ENCODE data around the gene ZNF324. TPM values are rescaled to one million over a fixed set of nuclear protein-coding genes. Genes with fewer than 3 reads are reported as not detected.

Gene ZNF324
- total and polyA plus RNA-seq, 8 donors = 7.1 to 10.1 (median 8.6) TPM

DNA sequence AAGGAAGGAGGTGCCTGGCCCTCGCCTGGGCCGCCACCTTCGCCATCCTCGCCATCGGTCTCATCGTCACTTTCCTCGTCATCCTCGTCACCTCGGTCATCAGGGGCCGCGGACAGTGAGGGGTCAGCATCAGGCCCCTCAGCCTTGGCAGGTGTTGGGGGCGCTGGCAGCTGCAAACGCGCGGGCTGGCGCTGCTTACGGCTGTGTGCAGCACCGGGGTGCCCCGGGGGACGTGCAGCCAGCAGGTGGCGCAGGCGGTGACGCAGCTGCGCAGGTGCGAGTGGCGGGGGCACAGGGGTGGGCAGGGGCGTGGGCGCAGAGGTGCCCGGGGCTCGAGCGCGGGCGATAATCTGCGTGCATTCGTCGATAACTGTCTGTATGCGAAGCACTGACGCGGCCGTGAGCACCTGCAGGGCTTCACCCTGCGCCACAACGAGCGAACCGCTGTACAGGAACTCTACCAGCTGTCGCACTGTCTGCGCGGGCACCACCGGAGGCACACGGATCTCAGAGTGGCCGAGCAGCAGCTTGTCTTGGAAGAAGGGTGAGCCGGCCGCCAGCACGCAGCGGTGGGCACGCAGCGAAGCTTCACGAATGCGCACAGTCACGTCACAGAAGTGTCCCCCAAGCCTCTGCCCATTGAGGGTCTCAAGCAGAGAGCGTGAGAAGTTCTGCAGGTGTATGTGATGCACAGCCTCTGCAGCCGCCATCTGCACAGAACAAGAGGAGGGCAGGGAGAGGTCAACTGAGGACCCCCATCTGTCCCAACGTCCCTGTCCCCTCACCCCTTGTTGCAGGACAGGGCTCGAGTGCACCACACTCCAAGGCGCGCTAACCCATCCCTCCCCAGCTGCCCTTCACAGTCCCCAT is 50.3 kb downstream of the ZNF324 start:
- peaks cover 0 to 25% of the 10 kb centered on the region in 2 donors for H3K36me3 ChIP-seq
- intact Hi-C loops (cut with DNase I) = no loop called here
- no peak overlapping the region for H3K27ac ChIP-seq

DNA sequence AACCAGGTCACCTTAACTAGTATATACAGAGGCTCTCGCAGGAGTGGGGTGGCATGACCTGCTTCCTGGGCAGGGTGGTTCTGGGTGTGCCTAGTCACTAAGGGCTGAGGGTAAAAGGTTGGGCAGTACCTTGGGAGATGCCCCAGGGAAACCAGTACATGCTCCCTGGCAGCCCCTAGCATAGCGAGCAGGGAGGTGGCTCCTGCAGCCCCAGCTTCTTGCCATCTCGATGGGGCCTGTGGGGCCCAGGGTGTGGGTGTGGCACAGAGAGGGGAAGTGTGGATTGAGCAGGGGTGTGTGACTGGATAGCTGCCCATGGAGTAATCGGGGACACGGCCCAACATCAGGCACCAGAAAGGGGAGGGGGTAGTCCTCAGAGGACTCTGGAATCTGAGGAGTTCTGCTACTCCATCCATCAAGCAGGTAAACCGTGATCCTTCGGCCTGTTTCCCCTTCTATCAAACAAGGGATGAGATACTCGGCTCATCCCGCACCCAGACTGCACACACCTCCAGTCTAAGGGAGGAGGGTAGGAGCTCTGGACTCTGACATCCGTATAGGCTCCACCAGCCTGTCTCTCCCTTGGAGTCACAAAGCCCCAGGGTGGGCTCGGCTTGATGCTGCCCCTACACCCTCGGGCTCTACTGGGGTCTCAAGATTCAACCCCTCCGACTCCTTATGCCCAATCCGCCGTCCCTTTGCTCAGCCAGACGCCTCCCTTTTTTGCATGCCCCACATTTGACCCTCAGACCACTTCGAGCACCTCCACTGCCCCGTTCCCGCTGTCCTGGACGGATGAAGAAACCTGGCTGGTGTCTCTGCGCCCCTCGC is 51.6 kb downstream of the ZNF324 start:
- TF ChIP-seq, protein P1, sequence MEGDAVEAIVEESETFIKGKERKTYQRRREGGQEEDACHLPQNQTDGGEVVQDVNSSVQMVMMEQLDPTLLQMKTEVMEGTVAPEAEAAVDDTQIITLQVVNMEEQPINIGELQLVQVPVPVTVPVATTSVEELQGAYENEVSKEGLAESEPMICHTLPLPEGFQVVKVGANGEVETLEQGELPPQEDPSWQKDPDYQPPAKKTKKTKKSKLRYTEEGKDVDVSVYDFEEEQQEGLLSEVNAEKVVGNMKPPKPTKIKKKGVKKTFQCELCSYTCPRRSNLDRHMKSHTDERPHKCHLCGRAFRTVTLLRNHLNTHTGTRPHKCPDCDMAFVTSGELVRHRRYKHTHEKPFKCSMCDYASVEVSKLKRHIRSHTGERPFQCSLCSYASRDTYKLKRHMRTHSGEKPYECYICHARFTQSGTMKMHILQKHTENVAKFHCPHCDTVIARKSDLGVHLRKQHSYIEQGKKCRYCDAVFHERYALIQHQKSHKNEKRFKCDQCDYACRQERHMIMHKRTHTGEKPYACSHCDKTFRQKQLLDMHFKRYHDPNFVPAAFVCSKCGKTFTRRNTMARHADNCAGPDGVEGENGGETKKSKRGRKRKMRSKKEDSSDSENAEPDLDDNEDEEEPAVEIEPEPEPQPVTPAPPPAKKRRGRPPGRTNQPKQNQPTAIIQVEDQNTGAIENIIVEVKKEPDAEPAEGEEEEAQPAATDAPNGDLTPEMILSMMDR (IDR thresholded peaks at IDR 0.05) = peak in 1 of 2 donors; percentile 55

More for the DNA sequence above, 50.3 kb downstream of the ZNF324 start:
- Histone ChIP-seq H3K27me3 (no peaks in the 10 kb centered on the region), H3K4me1 (peaks cover 9 to 55% of the 10 kb centered on the region in 2 donors), H3K9me3 (no peaks in the 10 kb centered on the region), H3K4me3 (no peak overlapping the region)
- DNase-seq (peak in 1 of 4 donors; percentile 80), ATAC-seq (no peak)
- TF ChIP-seq, protein P1 (IDR thresholded peaks at IDR 0.05) = no peak

DNA sequence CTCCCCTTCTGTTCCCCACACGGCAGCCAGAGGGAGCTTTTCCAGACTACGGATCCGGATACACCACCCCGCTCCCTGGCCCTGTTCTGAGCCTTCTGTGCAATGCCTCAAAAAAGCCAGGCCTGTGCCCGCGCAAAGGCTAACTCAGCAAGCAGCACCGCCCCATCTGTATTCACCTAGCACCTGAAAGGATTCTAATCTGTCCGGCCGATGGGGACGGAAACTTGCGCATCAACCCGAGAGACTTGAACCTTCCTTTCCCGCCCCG is 52.1 kb downstream of the ZNF324 start:
- peaks cover 9 to 50% of the 10 kb centered on the region in 2 donors for H3K4me1 ChIP-seq

More for the DNA sequence above, 51.6 kb downstream of the ZNF324 start:
- DNase-seq (no peak), ATAC-seq (no peak)
- H3K36me3 ChIP-seq = peaks cover 0 to 25% of the 10 kb centered on the region in 2 donors
- peak overlapping the region; percentile 77 to 78 for H3K4me3 ChIP-seq
- H3K27ac ChIP-seq = peak overlapping the region; percentile 95 to 97
- H3K4me1 ChIP-seq = peaks cover 9 to 54% of the 10 kb centered on the region in 2 donors
- intact Hi-C loops (cut with DNase I) = no loop called here
- H3K27me3 ChIP-seq = no peaks in the 10 kb centered on the region
- H3K9me3 ChIP-seq = no peaks in the 10 kb centered on the region

DNA sequence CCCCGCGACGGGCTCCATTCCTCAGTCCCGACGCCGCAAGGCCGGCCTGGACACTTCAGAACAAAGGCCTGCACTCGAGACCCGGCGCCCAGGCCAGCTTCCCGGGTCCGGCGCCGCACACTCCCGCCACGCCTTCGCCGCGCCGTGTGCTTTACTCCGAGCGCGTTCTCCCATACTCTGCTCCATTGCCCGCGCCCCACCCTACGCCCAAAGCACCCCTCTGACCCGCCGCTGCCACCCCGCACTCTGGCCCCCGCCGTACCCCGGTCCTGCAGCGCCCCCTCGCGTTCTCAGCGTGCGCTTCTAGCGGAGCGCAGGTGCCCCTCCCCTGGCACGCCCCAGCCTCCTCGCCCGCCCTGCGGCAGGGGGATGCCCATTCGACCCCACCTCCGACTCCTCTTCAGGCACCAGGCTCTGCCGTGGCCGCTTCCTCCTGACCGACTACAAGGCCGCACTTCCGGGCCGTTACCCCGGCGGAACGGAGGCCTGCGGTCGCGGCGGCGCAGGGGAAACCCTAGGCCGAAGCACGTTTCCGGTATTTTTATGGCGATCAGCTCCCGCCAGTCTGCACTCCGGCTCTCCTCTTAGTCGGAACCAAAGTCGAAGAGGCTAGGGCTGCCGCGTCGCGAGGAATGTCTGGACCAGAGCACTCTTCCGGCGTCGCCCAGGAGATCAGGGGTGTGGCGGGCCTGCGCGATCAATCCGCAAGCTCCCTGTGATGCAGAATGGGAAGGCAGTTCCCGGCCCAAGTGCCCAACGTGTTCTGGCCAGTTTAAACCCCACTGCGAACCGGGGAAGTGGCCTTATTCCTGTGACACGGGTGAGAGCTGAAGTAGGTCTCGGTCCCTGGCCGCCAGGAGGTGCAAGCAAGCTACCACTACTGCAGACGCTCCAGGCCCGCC is 52.7 kb downstream of the ZNF324 start, which contains the start of gene ZBTB45:
ZBTB45 (minus strand) TSS at position 456 of the 902 bp plus-strand sequence. CDS start 2,137 bp downstream, outside the sequence.
- DNase-seq = peak; percentile 91 to 96 (median 94)
- peak; percentile 86 for ATAC-seq
- H3K27me3 ChIP-seq = no peaks in the 10 kb centered on the region
- intact Hi-C loops (cut with DNase I) = no loop called here
- H3K4me1 ChIP-seq = peaks cover 9 to 46% of the 10 kb centered on the region in 2 donors
- H3K36me3 ChIP-seq = peaks cover 0 to 25% of the 10 kb centered on the region in 2 donors
- H3K27ac ChIP-seq = peak within 1 kb of the TSS; percentile 95 to 97
- TF ChIP-seq, protein P1 (IDR thresholded peaks at IDR 0.05) = peak; percentile 53 to 66
- no peaks in the 10 kb centered on the region for H3K9me3 ChIP-seq
- H3K4me3 ChIP-seq = peak within 1 kb of the TSS; percentile 77 to 78

More for the DNA sequence above, 52.1 kb downstream of the ZNF324 start:
- Histone ChIP-seq H3K4me3 (peak overlapping the region; percentile 77 to 78), H3K9me3 (no peaks in the 10 kb centered on the region), H3K27ac (peak overlapping the region; percentile 95 to 97), H3K36me3 (peaks cover 0 to 25% of the 10 kb centered on the region in 2 donors), H3K27me3 (no peaks in the 10 kb centered on the region)
- DNase-seq (peak in 3 of 4 donors; percentile 65 to 77 (median 67)), ATAC-seq (peak; percentile 67)
- TF ChIP-seq, protein P1 (IDR thresholded peaks at IDR 0.05) = peak in 1 of 2 donors; percentile 40
- intact Hi-C loops (cut with DNase I) = no loop called here

Data from left lung (tissue), 10 donors.